GM18520 (cell line): ENCODE results near the gene GNB1L.

Source experiments
- ATAC-seq: cut with Tn5 transposase; IDR thresholded peaks from one replicate; pipeline ENCODE4 v1.9.1; 2021; ENCODE audit not compliant: unreplicated experiment

Gene GNB1L

GRCh38 chr22:19824926-19825339 lies 29.7 kb downstream of the GNB1L start:
- ATAC-seq: no peak

DNA sequence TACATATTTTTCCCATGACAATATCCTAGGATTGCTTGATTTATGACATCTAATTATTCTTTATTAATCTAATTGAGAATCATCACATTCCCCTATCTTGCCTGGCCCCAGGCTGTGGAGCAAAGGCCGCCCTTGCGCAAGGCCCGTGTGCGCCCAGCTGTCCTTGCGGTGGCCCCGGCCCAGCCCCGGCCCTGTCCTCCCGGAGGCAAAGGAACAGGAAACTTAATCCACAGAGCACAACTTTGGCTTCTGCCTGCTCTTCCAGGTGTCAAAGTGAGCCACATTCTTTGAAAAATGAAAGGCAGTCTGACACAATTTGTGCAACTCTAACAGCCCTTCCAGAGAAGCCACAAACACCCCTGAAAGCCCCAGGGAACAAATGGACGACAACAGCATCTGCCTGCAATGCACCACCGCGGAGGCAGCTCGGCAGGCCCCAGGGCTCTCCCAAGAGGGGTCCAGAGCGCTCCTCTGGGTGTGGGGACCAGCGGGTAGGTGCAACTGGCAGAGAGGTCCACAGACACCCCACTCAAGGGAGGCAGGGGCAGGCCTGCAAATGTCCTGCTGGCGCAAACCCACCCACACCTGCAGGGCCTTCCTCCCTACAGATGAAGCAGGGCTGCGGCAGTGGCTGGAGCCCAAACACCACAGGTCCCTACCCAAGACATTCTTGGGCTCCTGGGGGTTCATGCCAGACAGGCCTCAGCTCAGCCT lies 30.3 kb downstream of the GNB1L start:
- ATAC-seq: no peak

DNA sequence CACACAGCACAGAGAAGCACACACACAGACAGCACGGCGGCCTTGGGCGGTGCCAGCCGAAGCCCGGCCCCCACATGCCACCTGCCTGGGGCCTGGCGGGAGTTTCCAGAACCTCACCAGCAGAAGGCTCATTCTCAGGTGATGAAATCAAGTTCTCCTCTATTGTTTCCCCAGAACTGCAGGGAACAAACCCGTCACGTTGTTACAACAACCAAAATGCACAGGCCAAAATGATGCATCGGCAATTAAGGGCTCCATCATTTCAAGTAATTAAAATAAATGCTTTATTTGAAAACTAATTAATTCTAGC lies 30.8 kb downstream of the GNB1L start:
- no peak for ATAC-seq

DNA sequence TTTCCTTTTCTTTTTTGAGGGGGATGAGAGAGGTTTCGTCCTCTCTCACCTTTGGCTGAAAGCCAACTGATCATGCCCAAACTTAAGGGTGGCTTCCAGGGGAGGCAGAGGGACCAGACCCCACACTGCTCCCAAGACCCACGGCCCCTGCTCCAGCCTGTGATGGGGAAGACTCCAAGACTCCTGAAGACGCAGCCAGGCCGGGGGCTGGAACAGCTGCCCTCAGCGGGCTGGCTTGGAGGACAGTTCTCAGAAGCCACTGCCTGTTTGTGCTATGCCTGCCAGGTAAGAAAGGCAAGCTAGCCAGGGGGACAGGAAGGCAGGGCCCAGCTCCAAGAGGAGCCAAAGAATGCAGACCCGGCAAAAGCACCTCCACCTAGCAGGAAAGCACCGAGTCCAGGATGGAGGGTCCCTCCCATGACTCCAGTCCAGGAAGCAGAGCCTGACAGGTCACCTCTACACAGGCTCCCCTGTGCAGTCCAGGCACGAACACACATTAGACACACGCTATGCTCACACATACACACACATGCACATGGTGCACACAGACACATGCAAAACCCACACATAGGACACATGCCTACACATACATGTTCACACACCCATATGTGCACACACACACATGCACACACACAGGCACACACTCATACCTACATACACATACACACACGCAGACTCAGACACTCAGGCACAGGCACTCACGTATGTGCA lies 31.3 kb downstream of the GNB1L start:
- ATAC-seq: no peak

- ATAC-seq: no peak
Observed at GRCh38 chr22:19822301-19823117, 32.2 kb downstream of the GNB1L start.

- no peak for ATAC-seq
Observed at GRCh38 chr22:19821523-19822300, 33.0 kb downstream of the GNB1L start.

DNA sequence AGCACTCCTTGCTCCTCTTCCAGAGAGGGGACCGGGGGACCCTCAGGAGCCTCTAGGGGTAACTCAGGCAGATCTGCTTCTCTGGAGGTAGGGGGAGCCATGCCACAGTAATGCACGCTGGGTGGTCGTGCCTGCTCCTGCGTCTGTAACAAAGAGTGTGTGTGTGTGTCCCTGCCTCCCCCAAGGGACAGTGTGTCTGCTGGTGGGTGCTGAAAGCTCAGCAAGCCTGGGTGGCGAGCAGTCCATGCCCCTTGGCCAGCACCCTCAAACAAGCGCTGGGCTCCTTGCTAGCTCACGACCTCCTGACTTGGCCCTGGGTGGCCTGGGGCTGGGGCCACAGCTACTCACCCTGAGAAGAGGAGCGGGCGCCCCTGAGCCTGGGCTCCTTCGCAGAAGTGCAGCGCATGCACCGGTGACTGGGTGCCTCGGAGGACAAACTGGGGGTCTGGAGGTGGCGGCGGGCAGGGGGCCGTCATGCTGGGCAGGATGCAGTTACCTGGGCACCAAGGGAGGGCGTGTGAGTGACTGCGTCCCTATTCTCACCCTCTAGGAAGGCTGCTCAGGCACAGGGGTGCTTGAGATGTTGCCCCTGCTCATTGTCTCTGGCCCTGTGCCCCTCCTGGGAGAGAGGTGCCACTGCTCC lies 33.7 kb downstream of the GNB1L start:
- ATAC-seq: no peak

DNA sequence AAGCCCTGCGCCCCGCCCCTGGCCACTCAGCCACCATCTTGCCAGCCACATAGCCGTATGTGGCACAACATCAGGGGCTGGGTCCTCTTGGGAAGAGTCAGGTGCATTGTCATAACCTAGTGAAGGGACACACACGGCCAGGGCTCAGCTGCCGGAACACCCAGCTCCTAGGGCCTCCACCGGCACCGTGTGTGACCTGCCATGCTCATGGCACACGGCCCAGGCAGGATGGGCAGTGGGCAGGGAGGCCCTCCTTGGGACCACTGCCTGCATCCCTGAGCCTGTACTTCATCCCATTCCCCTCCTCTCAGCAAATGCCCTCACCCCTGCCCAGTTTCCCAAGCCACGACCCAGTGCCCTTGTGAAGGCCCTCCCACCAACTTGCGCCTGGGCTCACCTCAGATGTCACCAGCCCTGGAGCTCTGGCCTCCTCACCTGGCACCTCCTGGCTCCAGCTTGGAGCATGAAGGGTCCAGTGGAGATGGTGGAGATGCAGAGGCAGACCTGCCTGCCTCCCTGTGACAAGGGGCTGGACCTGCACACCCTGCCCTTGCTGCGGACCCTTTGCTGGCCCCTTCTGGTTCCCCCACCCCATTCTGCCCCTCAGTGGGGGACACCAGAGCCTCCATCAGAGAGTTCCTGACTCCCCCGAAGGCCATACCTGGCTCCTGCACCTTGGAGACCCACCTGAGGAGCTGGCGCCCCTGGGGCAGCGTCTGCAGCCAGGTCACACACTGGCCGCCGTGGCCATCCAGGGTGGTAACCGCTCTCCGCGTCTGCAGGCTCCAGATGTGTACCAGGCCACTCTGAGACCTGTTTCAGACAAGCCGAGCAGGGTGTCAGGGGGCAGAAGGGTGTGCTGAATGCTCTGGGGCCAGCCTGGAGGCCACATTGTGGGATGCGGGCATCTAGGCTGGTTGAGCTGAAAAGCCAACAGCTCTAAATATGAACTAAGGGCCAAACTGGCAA lies 34.5 kb downstream of the GNB1L start:
- ATAC-seq: no peak

- no peak for ATAC-seq
Observed at GRCh38 chr22:19819208-19819910, 35.3 kb downstream of the GNB1L start.

GRCh38 chr22:19818324-19819207 lies 36.1 kb downstream of the GNB1L start:
- no peak for ATAC-seq

DNA sequence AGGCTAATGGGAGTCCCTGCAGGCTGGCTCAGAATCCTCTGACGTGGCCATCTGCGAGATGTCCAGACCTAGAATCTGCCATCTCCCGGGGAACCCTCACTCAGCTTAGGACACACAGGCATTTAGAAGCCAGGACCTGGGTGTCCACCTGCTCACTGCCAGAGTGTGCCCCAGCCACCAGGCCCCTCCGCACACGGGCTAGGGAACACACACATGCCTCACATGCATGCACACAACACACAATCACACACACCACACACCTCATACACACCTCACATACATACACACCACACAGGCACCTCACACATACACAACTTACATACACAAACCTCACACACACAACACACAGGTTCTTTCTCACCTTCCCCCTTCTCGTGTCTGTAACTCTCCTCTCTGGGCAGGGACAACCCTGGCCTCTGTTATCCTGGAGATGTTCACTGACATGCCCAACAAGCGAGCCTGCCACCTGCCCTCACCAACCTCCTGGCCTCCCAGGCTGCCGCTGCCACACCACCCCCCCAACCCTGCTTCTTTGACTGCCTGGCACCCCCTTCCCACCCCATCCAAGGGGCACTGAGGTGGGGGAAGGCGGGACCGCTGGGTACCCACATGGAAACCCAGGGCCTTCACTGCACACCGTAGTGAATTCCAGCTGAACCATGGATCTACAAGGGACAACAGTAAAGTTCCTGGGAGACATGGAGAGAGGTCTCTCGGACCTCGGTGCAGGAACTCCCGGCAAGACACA lies 38.1 kb downstream of the GNB1L start:
- ATAC-seq: no peak

DNA sequence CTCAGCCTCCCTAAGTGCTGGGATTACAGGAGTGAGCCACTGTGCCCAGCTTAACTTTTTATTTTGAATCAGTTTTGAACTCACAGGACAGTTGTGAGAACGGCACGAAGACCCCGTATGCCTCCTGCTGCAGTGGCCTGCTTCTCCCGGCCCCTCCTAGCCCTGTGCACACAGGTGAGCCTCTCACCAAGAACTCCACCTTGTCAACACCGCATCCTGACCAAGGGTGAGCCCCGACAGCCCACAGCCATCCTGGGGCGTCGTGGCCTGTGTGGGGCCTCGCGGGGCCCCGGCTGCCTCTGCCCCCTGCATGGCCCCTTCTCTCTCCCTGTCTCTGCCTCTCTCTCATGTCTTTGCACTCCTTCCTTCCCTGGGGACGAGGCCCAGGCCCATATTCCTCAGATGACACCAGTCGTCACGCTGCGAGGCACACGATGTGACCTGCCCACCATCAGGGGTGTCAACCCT lies 38.8 kb downstream of the GNB1L start:
- ATAC-seq: no peak

DNA sequence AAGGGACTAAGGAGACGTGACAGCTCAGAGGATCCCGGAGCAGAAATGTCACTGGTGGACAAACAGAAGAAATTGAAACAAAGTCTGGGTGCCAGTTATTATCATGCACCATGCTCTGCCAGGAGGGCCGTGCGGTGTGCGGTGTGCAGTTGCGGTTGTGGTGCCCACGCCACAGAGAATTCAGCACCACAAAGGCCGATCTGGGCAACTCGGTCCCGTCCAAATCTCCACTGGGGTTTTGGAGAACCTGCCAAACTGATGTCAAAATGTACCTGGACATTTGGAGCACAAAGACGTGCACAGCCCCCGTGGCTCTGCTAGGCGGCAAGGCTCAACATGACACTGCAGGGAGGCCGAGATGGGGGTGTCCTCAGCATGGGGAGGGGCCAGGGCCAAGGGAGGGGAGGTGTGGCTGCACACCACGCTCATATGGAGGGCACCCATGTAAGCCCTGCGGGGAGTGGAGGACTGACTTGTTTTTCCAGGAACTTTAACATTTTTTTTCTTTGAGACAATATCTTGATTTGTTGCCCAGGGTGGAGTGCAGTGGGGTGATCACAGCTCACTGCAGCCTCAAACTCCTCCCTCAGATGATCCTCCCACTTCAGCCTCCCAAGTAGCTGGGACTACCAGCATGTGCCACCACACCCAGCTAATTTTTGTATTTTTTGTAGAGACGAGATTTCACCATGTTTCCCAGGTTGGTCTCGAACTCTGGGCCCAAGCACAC lies 39.4 kb downstream of the GNB1L start:
- ATAC-seq: no peak

- no peak for ATAC-seq
Observed at GRCh38 chr22:19814428-19814827, 40.2 kb downstream of the GNB1L start.

DNA sequence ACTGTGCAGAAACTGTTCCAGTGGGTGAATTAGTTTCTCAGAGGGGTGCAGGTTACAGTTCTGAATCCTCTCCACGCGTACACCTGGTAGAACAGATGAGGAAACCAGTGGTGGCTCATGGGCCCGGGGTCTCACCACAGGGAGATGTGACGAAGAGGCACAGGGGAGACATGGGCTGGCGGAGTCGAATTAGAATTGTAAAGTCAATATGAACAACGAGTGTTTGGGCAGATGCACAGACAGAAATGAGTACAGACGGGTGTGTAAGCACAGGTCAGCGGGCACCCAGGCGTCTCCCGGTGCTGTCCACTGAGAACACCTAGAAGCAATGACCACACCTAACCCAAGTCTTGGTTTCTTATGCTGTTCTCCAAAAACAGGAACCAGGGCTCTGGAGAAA lies 41.8 kb downstream of the GNB1L start:
- no peak for ATAC-seq
